Nephron (organoid): ENCODE measurements around the gene NEFH.

Experiments
- H3K27ac Mint-ChIP-seq, 3 experiments: 2 replicates each; pipeline ENCODE4 v1.8.0; 2020; ENCODE audit warnings: mixed read lengths in 3 of 3, mild to moderate bottlenecking in 2 of 3, moderate library complexity in 1 of 3
- H3K27me3 Mint-ChIP-seq: 2 replicates; pipeline ENCODE4 v1.8.0; 2021; ENCODE audit warnings: low read depth, mild to moderate bottlenecking, moderate library complexity, mixed read lengths
- H3K36me3 Mint-ChIP-seq: 2 replicates; pipeline ENCODE4 v1.8.0; 2020; ENCODE audit warnings: low read depth, mixed read lengths
- H3K4me1 Mint-ChIP-seq: 2 replicates; pipeline ENCODE4 v1.8.0; 2020; ENCODE audit warnings: mixed read lengths
- H3K4me3 Mint-ChIP-seq, 3 experiments: 2 replicates each; pipeline ENCODE4 v1.8.0; 2020; ENCODE audit warnings: mild to moderate bottlenecking in 3 of 3, mixed read lengths in 3 of 3, moderate library complexity in 2 of 3
- H3K9me3 Mint-ChIP-seq: 2 replicates; pipeline ENCODE4 v1.8.0; 2020; ENCODE audit warnings: mixed read lengths
- TF ChIP-seq, protein P1 (sequence below), 3 experiments: fragments of 200-600 bp; sonication (generic); IDR thresholded peaks; one replicate each; pipeline ENCODE4 v1.5.0; 2021; ENCODE audit warnings: antibody characterized with exemption in 3 of 3; ENCODE audit not compliant: unreplicated experiment in 3 of 3

The NEFH gene

DNA sequence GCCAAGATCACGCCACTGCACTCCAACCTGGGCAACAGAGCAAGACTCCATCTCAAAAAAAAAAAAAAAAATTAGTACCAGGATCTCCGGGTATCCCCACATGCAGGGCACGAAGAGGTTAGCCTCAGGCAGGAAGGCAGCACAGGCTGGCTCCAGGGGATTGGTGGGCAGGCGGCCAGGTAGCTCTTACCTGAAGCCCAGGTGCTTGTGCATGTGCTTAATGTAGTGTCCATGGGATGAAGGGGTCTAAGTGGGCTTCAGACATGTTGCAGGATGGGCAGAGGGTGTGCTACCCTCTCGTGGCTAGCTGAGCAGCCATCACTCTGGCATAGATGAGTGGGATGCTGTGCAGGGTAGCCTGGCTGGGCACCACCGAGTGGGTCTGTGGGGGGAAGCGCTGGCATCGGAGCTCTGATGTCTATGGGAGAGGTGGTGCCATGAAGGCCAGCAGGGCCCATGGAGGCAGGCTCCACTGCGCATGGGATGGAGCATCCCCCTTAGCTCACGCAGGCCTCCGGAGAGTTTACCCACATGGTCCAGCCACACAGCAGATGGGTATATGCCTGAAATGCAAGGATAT lies 30.6 kb upstream of the NEFH start:
- Mint-ChIP-seq H3K4me3 (no peak overlapping the region), H3K4me1 (peaks cover 1% of the 10 kb centered on the region), H3K36me3 (no peaks in the 10 kb centered on the region), H3K27me3 (peaks cover 7% of the 10 kb centered on the region), H3K27ac (no peak overlapping the region), H3K9me3 (no peaks in the 10 kb centered on the region)
- TF ChIP-seq, protein P1, sequence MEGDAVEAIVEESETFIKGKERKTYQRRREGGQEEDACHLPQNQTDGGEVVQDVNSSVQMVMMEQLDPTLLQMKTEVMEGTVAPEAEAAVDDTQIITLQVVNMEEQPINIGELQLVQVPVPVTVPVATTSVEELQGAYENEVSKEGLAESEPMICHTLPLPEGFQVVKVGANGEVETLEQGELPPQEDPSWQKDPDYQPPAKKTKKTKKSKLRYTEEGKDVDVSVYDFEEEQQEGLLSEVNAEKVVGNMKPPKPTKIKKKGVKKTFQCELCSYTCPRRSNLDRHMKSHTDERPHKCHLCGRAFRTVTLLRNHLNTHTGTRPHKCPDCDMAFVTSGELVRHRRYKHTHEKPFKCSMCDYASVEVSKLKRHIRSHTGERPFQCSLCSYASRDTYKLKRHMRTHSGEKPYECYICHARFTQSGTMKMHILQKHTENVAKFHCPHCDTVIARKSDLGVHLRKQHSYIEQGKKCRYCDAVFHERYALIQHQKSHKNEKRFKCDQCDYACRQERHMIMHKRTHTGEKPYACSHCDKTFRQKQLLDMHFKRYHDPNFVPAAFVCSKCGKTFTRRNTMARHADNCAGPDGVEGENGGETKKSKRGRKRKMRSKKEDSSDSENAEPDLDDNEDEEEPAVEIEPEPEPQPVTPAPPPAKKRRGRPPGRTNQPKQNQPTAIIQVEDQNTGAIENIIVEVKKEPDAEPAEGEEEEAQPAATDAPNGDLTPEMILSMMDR (IDR thresholded peaks at IDR 0.05; ENCODE audit: unreplicated experiment in 3 of 3), result no peak

DNA sequence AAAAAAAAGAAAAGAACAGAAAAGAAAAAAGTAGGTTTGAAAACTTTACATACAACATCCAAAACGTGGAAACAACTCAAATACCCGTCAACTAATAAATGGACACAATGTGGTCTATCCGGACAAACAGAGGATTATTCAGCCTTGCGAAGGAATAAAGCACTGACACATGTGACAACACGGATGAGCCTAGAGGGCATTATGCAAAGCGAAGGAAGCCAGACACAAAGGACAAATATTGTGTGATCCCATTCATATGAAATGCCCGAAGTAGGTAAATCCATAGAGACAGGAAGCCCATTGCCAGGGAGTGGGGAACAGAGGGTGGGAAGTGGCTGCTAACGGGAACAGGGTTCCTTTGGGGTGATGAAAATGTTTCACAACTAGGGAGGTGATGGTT lies 29.8 kb upstream of the NEFH start:
- Mint-ChIP-seq H3K4me1 (peaks cover 4% of the 10 kb centered on the region), H3K36me3 (no peaks in the 10 kb centered on the region), H3K27me3 (peaks cover 7% of the 10 kb centered on the region), H3K9me3 (no peaks in the 10 kb centered on the region), H3K27ac (peak overlapping the region in 1 of 3 experiments; percentile 34), H3K4me3 (no peak overlapping the region)
- TF ChIP-seq, protein P1 (IDR thresholded peaks at IDR 0.05; ENCODE audit: unreplicated experiment in 3 of 3), result no peak

GRCh38 chr22:29451863-29452262 lies 28.2 kb upstream of the NEFH start:
- Mint-ChIP-seq H3K27me3 (peaks cover 4% of the 10 kb centered on the region), H3K27ac (no peak overlapping the region), H3K4me3 (no peak overlapping the region), H3K4me1 (peaks cover 14% of the 10 kb centered on the region), H3K36me3 (no peaks in the 10 kb centered on the region), H3K9me3 (no peaks in the 10 kb centered on the region)
- TF ChIP-seq, protein P1 (IDR thresholded peaks at IDR 0.05; ENCODE audit: unreplicated experiment in 3 of 3), result no peak

DNA sequence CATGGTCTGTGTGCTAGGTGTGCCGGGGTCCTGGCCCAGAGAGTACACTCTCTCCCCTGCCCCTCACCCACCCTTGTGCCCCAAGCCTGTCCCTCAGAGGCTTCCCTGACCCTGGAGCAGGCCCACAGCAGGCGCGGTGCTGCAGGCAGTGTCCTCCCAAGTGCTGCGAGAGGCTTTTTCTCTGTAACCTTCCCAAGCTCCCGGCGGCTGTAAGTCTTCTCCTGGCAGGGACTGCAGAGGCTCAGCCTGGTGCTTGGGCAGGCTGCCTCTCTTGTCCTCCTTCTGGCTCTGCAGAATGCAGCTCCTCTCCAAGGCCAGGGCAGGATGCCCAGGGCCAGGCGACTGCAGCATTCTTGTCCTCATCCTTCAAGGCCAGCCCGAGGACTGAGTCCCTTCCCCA lies 25.7 kb upstream of the NEFH start:
- Mint-ChIP-seq H3K4me1 (peaks cover 23% of the 10 kb centered on the region), H3K27me3 (no peaks in the 10 kb centered on the region)

GRCh38 chr22:29456211-29456671 lies 23.8 kb upstream of the NEFH start:
- no peaks in the 10 kb centered on the region for H3K9me3 Mint-ChIP-seq
- H3K27me3 Mint-ChIP-seq, result no peaks in the 10 kb centered on the region
- H3K27ac Mint-ChIP-seq, result peak overlapping the region; percentile 86 to 97 (median 95)
- TF ChIP-seq, protein P1 (IDR thresholded peaks at IDR 0.05; ENCODE audit: unreplicated experiment in 3 of 3), result no peak
- peak overlapping the region in 1 of 3 experiments; percentile 8 for H3K4me3 Mint-ChIP-seq
- H3K36me3 Mint-ChIP-seq, result no peaks in the 10 kb centered on the region
- H3K4me1 Mint-ChIP-seq, result peaks cover 23% of the 10 kb centered on the region

More for the DNA sequence above, 25.7 kb upstream of the NEFH start:
- no peaks in the 10 kb centered on the region for H3K36me3 Mint-ChIP-seq
- TF ChIP-seq, protein P1 (IDR thresholded peaks at IDR 0.05; ENCODE audit: unreplicated experiment in 3 of 3), result no peak
- H3K9me3 Mint-ChIP-seq, result no peaks in the 10 kb centered on the region
- H3K4me3 Mint-ChIP-seq, result no peak overlapping the region
- peak overlapping the region; percentile 63 to 86 (median 75) for H3K27ac Mint-ChIP-seq

- peak overlapping the region; percentile 94 to 96 (median 95) for H3K27ac Mint-ChIP-seq
- no peak overlapping the region for H3K4me3 Mint-ChIP-seq
- H3K4me1 Mint-ChIP-seq, result peaks cover 23% of the 10 kb centered on the region
- no peaks in the 10 kb centered on the region for H3K36me3 Mint-ChIP-seq
- H3K9me3 Mint-ChIP-seq, result no peaks in the 10 kb centered on the region
- TF ChIP-seq, protein P1 (IDR thresholded peaks at IDR 0.05; ENCODE audit: unreplicated experiment in 3 of 3), result no peak
- peaks cover 2% of the 10 kb centered on the region for H3K27me3 Mint-ChIP-seq
Observed at GRCh38 chr22:29457730-29458129, 22.3 kb upstream of the NEFH start.
